ENCODE measurements around the gene ELOVL1.
"Not testable (repeated sequence)": the region's sequence is repeated elsewhere in the genome, so short reads cannot be mapped to it uniquely, and the experiment has no call there.

Gene ELOVL1

DNA sequence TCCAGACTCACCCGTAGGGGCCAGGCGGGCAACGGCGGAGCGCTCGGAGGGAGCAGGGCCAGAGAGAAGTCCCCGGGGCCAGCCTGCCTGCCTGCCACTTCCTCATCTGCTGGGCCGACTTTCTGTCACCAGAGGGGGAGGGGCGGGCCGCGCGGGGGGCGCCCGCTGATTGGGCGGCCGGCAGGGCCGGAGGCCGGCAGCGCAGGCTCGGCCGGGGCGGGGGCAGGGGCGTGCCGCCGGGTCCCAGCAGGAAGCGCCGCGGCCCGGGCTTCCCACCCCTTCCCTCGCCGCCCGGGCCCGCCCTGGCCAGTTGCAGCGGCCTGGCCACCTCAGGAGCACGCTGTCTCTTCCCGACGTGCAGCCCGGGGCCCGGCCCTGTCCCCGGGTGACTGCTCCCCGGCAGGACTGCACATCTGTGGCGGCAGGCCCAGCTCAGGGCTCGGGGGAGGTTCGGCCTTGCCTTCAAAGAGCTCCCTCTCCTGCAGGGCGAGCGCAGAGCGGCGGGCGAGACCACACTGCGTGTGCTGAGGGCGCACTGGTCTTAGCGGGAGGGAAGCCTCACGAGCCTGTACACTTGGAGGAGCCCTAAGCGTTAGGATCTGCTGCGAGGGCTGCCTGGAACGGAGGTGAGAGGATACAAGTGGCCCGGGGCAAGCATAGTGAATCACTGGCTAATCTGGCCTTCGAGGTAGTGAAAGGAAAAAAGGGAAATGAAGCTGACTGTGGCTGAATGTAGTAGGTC is at the start of gene ELOVL1:
TSS of gene ELOVL1 (minus strand) at position 108 of the 742 bp plus-strand sequence. CDS start 2,402 bp downstream, outside the sequence.
- peak; percentile 93 for DNase-seq

DNA sequence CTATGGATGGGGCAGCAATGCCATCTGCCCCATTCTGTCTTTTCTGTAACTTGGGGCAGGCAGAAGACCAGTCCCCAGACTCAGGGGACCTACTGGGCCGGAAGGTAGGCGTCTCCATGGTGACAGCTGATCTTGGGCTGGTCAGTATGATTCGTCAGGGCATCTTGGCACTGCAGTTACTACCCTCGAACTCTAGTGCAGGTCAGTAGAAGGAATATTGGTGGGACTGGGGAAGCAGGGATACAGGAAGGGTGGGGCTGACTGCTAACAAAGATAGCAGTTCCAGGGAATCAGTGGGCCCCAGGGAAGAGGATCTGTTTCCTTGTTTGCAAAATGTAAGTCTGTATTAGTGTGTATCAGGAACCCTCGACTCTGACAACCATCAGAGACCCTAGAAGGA is 48.1 kb upstream of the ELOVL1 start:
- no peak for DNase-seq

DNA sequence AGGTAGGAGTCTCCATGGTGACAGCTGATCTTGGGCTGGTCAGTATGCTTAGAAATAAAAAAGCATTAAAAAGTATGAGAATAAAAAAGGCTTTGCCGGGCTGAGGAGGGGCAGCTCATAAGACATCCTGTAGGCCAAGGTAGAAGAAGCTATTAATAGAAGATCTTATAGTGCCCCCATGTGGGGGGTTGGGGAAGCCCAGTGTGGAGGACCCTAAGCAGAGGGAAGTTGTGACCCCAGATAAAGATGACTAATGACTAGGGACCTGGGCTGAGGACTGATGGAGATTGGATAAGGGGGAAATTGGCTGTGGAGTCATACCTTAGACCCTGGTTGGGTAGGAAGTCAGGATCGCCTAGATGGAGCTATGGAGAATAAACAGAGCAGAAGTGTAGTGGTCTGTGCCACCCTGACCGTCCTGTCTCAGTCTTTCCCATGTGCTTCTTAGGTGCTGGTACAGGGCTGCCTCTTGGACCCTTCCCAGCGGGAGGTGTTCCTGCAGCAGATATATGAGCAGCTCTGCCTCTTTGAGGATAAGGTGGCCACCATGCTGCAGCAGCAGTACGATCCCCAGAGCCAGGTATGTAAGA is 46.9 kb upstream of the ELOVL1 start:
- peak; percentile 49 for DNase-seq

DNA sequence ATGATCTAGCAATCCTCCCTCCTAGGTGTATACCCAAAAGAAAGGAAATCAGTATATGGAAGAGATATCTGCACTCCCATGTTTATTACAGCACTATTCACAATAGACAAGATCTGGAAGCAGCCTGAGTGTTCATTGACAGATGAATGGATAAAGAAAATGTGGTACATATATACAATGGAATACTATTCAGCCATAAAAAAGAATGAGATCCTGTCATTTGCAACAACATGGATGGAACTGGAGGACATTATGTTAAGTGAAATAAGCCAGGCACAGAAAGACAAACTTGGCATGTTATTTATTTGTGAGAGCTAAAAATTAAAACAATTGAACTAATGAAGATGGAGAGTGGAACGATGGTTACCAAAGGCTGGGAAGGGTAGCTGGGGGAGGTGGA is 45.6 kb upstream of the ELOVL1 start:
- not testable (repeated sequence) for DNase-seq

DNA sequence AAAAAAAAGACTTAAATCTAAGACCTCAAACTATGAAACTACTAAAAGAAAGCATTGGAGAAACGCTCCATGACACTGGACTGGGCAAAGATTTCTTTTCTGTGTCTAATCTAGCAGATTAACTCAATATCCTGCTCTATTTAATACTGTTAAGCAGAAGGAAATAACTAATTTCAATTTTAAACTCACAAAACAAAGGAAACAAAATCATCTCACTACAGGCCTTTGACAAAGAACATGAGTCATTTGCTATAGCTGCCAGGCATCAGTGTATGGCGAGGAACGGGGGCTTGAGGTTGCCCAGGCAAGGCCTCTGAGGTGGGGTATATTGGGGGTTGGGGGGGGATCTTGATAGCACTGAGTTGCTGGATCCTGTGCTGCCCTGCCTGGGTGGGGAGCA is 42.8 kb upstream of the ELOVL1 start:
- no peak for DNase-seq

DNA sequence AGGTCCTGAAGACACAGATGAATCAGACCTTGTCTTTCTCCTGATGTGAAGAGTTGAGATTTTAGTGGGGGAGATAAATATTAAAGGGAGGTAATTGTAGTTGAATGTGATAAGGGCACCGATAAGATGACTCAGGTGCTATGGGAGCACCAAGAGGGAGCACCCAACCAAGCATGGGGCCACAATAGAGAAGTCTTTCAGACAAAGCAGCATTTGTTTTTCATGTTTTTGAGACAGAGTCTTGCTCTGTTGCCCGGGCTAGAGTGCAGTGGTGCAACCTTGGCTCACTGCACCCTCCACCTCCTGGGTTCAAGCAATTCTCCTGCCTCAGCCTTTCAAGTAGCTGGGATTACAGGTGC is 38.0 kb upstream of the ELOVL1 start:
- DNase-seq = no peak

DNA sequence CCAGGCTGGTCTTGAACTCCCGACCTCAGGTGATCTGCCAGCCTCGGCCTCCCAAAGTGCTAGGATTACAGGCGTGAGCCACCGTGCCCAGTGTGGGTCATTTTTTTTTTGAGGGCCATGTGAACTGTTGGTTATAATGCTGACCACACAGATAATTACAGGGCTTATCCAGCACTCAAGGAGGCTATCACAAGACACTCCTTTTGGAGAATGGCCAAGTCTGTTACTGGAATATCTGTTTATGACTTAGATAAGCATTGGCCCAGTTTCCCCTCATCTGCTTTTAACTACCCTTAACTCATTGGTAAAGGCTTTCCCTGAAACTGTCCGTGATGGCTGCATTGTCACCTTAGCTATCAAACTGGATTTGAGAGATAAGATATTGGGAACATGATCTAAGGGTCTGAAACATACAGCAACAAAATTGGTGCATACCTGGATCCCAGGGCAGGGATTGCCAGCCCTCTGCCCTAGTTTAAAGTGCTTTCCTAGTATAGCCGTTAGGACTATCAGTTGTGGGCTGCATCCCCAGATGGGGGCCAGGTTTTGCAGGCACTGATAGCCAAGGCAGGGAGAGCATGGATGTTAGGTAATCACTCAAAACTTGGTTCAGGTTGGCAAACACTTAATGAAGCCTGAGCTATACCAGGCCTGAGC is 37.5 kb upstream of the ELOVL1 start:
- no peak for DNase-seq

DNA sequence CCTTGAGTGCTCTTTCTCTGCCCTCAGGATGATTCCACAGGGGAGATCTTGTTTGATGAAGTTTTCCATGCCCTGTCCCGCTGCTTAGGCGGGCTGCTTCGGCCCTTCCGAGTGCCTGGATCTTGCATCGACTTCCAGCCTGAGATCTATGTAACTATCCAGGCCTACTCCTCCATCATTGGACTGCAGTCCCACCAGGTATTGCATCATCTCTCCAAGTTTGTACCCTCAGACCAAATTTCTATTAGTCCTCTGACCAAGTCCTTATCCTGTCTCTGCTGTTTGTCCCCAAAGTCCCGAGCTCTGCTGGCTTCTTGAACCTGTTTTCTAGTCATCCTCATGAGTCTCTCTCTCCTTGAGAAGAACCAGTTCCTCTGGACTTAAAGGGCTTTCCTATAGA is 36.5 kb upstream of the ELOVL1 start:
- DNase-seq = no peak

DNA sequence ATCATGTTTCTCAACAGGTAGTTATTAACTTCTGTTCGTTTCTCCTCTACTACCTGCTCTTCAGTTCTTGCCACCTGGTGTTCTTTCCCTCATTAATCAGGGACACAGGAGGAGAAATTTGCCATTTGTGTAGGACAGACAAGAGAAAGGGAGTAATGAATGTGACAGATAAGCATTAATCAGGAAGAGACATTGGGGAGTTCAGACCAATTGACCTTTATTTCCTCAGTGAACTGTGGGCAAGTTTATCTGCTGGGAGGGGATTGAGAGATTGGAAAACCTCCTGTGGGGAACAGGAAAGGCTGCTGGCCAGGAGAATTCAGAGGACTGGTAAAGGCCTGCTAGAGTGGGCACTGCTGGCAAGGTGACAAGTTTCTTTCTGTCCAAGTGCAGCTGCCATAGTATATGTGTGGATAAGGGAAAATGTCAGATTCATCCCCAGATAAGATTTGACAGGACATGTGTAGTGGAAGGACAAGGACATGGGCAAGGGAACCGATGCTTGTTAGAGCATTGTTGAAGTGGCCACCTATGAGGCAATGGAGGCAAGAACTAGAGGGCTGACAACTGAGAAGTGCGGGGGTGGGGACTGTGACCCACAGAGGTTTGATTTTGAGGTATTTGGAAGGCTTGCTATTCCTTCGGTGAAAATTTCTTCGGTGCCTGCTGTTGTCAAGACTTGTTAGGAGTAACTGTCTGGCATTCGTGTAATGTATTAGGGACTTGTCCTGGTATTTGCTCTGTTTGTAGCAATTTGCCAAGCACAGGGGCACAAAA is 34.5 kb upstream of the ELOVL1 start:
- no peak for DNase-seq

DNA sequence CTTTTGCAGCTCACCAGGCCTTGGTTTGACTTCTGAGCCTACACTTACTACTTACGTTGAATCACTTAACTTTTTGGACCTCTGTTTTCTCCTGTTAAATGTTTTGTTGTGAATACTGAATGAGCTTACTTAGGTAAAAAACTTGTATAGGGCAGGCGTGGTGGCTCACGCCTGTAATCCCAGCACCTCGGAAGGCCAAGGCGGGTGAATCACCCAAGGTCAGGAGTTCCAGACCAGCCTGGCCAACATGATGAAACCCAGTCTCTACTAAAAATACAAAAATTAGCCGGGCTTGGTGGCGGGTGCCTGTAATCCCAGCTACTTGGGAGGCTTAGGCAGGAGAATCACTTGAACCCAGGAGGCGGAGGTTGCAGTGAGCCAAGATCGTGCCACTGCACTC is 32.6 kb upstream of the ELOVL1 start:
- DNase-seq = not testable (repeated sequence)

DNA sequence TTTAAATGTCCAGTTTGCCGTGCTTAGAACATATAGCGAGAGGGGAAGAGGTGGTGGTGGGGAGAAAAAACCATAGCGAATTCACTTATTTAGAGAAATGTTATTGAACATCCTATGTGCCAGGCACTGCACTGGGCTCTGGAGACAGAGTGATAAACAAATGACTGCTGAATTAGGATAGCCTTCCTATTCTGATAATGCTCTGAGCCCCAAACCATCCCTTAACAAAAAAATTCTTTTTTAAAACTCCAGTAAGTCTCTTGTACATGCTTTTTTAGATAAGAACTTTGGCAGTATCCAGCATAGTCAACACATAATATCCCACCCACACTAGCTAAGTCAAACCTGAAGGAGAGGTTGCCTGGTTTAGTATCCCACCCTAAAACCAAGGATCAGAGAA is 30.4 kb upstream of the ELOVL1 start:
- DNase-seq = no peak

DNA sequence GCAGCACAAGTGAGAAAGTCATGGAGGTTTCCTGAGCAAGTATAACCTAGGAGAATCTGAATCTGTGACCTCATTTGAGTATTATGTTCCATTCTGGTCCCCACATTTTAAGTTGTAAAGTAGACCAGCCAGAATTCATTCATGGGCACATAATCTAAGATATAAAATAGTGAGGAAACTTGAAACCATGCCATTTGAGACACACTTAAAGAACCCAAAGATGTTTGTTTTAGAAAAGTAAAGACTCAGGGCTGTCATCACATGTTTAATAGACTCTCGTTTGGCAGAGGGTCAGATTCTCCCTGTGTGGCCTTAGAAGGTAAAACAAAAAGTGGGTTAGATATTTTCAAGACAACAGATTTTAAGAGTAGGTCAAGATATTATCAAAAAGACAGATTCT is 28.2 kb upstream of the ELOVL1 start:
- no peak for DNase-seq

DNA sequence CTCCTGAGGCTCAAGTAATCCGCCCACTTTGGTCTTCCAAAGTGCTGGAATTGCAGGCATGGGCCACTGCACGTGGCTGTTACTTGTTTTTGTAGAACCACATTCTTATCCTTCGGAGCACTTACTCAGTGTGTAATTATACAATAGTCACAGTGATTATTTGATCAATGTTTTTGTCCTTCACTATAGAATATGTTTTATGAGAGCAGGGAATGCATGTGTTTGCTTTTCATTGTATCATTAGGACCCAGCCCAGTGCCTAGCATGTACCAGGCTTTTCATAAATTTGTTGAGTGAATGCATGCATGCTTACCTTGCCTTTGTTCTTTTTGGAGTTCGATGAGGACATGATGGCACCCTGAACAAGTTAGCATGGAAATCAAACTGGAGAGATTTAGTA is 27.7 kb upstream of the ELOVL1 start:
- DNase-seq = no peak

DNA sequence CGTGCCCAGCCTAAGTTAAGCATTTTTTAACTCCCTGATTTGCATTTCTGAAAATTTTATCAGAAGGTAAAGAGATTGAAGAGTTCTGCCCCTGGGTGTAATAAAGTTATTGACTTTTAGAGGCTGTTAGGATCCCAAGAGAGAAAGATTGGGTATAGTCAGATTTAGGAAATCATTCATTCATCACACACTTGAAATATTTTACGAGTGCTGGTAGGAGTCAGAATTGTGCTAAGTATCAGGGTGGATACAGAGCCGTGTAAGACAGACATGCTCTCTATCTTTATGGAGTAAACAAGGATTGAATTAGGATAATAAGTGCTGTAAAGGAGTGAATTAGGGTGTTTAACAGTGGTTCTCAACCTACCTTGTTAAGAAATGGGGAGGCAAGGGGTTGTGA is 24.9 kb upstream of the ELOVL1 start:
- DNase-seq = no peak

DNA sequence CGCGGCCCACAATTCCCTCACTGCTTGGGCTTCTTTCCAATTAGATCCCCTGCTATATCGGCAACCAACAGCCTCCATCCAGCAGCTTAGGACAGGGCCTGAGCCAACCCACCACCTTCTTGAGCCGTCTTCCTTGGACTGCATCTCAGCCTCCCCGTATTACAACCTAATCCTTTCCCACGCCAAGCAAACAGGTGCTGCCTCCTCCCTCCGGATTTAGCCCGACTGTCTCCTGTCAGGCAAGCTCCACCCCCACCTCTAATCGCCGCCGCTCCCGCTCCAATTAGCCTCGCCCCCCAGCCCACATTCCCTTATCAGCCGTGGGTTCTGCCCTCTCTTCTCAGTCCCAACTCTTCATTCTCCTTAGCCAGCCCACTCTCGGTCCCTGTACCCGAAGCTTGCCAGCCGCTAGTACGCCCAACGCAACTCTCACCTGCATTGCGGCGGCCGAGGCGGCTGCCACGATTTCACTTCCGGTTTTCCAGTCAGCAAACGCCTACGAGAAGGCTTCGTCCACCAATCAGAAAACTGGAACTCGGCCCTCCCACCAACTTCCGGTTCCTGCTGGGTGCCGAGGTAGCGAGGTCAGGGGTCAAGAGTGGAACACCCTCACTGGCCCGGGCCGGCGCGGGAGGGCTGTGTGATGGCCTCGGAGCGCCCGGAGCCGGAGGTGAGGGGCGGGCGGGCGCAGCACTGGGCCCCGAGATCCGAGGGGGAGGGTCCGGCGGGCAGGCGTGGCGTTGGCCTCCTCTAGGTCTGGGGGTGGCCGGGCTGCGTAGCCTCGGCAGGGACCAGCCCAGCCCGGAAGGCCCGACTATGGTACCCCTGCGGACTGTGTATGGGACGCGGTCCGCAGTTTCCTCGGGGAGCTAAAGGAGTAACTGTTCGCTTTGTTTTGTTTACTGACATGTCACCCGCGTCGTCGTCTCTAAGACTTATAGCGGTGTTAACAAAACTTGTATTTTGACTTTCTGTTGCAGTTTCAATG is 21.8 kb upstream of the ELOVL1 start, which contains the start of the genes MED8 and SZT2:
TSS of gene MED8 (minus strand) at position 475 of the 988 bp plus-strand sequence. CDS start at position 439, 36 bp downstream.
TSS of gene SZT2 (plus strand) at position 574 of the 988 bp plus-strand sequence. CDS start at position 644, 70 bp downstream.
- DNase-seq = peak; percentile 88

DNA sequence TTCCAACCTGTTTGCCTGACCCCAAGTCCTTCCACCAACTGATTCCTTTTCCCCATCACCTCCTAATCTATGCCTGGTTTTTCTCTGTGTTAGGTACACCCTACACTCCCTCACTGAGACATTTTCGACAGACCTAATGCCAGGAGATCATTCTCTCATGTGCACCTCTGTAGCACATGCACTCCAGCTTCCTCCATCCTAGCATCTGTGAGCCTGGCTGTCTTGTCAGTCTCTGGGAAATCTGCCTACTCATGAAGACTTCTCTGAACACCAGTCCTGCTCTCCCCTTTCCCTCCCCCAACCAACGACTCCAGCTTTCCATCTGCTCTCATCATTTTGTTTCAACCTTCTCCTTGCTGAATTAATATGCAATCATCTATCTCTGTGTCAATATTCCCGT is 20.8 kb upstream of the ELOVL1 start:
- no peak for DNase-seq

DNA sequence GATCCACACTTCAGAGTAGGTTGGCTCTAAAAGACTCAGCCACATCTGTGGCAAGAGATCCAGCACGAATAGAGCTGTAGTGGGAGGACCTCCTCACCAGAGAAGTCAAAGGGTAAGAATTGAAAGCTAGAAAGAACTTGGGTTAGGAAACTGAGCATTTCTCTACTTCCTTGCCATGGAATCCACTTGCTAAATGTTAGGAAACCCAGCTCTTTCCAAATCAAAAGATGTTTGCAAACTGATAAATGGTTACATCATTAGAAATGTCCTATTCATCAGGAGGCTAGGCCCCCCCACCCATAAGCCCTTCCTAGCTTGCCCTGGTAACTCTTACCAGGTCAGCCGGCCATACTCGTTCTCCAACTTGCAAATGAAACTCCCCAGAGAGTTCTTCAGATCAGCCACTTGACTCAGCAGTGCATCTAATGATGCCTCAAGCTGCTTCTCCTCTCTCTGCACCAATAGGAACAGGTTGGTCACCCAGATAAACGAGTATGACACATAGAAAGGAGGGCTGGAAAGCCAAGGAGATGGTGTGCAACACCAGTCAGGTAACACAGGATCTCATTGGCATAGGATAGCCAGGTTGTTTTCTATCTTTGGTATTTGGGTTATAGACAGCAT is 20.3 kb upstream of the ELOVL1 start:
- no peak for DNase-seq

DNA sequence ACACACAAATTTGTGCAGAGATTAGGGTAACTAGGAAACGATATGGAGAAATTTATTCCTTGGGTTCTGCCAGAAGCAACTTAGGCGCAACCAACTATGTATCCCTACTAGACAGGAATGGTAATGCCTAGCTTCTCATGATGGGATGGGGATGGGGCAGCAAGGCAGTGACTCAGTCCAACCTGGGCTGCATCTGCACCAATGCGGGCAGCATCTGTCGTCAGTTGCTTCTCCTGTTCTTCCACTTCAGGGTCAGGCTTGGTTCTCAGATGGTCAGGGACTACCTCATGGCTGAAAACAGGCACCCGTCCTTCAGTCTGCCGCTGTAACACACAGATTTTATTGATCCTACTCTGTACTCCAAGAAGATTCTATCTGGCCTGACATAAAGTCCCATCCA is 18.9 kb upstream of the ELOVL1 start:
- no peak for DNase-seq

DNA sequence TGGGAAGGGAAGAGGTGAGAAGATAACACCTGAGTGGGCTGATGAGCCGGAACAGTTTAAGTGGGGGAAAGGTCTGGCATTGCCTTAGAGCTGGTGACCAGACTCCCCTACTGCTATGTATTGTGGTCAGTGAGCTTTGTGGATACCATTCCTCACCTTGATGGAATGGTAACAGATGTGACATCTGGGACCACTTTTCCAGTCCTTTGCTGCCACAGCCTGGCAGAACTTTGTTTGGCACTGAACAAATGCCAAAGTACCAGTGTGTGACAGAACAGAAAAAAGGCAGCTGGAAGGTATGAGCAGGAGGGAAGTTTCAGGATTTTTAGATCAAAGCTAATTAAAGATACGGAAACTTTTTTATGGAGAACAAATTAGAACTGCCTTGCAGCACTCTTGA is 15.6 kb upstream of the ELOVL1 start:
- no peak for DNase-seq

DNA sequence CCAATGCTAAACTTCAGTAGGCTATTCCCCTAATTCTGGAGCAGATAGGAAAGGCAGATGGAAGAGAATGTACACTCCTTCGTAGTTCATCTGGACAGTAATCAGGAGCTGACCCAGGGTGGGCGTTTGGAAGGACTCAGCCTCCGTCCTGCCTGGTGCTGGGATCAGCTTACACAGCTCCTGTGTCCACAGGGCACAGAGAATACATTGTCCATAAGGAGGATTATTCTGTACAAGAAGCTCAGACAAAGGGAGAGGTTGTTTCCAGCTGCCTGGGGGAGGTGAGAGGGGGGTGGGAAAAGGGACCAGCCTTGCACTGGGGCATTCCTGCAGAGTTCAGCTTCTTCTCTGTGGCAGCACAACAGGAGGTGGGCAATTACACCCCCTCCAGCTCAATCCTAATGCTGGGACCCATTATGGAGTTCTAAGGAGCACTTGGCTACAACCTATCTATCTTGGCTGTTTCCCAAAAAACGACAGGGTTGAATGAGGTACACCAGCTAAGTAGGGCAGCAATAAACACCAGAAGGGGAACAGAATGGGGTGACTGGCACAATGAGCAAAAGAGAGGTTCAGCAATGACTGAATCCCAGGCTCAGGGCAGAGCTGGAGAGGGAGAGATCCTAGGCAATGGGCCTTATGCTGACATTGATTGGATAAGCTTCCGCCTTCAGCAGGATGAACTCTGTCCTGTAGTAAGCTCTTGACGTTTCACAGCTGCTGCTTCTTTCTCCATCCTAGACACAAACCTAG is 14.4 kb upstream of the ELOVL1 start:
- no peak for DNase-seq

DNA sequence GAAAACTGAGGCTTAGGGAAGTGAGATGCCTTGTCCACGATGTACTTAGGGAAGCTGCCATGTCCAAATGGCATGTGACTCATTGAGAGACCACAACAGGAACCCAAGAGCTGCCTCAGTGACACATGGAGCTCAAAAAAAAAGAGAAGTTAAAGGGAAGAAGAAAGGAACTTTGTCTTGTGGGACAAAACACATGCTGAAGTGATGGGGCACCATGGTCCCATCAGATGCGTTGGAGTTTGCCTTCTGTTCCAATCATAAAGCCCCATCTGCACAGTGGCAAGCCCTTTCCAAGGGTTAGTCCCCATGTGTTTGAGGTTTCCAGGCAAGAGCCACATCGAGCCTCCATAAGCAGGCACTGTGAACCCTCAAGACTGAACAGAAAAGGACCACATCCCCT is 13.8 kb upstream of the ELOVL1 start:
- no peak for DNase-seq
